ENCODE measurements around the gene SERGEF.

SERGEF gene

GRCh38 chr11:17745023-17745772, 267.6 kb downstream of the SERGEF start:
- DNase-seq, result no peak

- no peak for DNase-seq
These were observed 268.5 kb downstream of the SERGEF start for GRCh38 chr11:17744151-17744940.

- DNase-seq, result no peak
These were observed 269.1 kb downstream of the SERGEF start for GRCh38 chr11:17743808-17744119.

GRCh38 chr11:17743026-17743807, 269.6 kb downstream of the SERGEF start:
- no peak for DNase-seq

- DNase-seq, result no peak
These were observed 270.8 kb downstream of the SERGEF start for GRCh38 chr11:17742019-17742418.

GRCh38 chr11:17741487-17741886, 271.4 kb downstream of the SERGEF start:
- no peak for DNase-seq

GRCh38 chr11:17740649-17741235, 272.1 kb downstream of the SERGEF start:
- DNase-seq, result no peak

- no peak for DNase-seq
These were observed 272.9 kb downstream of the SERGEF start for GRCh38 chr11:17739945-17740338.

GRCh38 chr11:17738151-17738973, 274.5 kb downstream of the SERGEF start:
- DNase-seq, result no peak

Data from central memory CD4-positive, alpha-beta T cell (primary cell).